AG09319 (cell line): ENCODE data around the gene TCL1B.

Source experiments
- DNase-seq: peaks from one replicate; pipeline ENCODE4 v3.0.0-alpha.2; 2010; ENCODE audit warnings: low read depth; ENCODE audit errors: extremely low read depth
- TF ChIP-seq, protein P1 (sequence below): IDR thresholded peaks from 2 replicates; pipeline ENCODE4 v1.5.1; 2011; ENCODE audit warnings: low read depth, mild to moderate bottlenecking, inconsistent platforms, low read length, moderate library complexity

TCL1B gene

DNA sequence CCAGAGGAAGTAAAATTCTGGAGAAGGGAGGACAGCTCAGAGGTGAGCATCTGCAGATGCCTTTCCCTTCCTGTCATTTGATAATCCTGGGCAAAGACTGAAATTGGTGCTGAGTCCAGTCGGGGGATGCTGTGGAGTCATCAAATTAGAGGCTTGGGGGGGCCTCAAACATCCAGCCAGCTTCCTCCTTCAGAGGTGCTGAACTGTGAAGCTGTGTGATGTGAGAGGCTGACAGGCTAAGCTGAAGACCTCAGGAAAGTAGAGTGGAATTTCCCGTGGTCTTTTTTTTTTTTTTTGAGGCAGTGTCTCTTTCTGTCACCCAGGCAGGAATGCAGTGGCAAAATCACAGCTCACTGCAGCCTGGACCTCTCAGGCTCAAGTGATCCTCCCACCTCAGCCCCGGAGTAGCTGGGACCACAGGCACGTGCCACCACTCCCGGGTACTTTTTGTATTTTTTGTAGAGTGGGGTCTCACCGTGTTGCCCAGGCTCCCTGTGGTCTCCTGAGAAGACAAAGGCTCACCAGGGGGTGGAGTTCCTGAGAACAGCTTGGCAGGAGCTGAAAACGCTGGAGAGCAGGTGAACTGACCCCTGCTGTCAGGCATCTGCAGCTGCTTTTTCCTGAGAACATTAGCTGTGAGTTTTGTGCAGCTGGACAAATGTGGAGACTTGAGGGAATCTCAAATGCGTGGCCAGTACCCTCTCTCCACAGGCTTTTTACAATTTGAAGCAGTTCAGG, 6.1 kb upstream of the TCL1B start:
- no peak for DNase-seq
- TF ChIP-seq, protein P1, sequence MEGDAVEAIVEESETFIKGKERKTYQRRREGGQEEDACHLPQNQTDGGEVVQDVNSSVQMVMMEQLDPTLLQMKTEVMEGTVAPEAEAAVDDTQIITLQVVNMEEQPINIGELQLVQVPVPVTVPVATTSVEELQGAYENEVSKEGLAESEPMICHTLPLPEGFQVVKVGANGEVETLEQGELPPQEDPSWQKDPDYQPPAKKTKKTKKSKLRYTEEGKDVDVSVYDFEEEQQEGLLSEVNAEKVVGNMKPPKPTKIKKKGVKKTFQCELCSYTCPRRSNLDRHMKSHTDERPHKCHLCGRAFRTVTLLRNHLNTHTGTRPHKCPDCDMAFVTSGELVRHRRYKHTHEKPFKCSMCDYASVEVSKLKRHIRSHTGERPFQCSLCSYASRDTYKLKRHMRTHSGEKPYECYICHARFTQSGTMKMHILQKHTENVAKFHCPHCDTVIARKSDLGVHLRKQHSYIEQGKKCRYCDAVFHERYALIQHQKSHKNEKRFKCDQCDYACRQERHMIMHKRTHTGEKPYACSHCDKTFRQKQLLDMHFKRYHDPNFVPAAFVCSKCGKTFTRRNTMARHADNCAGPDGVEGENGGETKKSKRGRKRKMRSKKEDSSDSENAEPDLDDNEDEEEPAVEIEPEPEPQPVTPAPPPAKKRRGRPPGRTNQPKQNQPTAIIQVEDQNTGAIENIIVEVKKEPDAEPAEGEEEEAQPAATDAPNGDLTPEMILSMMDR: no peak

DNA sequence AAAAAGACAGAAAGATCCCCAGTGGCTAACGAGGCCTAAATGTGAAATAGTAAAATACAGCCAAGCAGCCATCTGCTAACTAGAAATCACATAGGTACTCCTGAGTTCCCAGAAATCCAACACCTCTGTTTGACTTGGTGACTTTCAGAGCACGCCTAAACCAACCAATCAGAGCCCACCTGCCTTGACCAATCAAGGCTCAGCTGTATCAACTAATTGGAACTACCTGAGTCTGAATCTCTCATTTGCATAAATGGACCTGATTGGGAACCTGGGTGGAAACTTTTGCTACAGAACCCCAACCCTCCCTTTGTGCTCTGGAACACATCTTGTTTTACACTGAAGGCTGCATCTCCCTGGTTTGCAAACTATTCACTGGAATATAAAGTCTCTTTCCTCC, 5.1 kb upstream of the TCL1B start:
- TF ChIP-seq, protein P1: no peak
- no peak for DNase-seq

DNA sequence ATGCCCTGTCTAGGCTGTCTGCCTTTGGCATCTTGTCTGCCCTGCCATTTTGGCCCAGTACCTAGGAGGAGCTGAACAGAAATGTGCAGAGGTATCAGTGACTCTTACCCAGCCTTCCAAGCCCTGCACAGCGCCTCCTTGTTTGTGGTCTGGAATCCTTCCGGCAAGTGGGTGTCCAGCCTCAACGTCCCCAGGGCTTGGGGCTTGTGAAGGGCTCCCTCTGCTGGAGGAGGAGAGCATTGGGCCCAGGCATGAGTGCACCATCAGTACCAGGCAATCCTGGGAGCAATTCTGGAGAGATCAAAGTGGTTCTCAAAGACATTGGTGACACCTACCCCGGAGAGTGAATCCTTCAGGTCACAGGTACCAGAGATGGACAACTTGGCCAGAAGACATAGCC, 2.4 kb upstream of the TCL1B start:
- TF ChIP-seq, protein P1: peak; percentile 40
- DNase-seq: no peak

DNA sequence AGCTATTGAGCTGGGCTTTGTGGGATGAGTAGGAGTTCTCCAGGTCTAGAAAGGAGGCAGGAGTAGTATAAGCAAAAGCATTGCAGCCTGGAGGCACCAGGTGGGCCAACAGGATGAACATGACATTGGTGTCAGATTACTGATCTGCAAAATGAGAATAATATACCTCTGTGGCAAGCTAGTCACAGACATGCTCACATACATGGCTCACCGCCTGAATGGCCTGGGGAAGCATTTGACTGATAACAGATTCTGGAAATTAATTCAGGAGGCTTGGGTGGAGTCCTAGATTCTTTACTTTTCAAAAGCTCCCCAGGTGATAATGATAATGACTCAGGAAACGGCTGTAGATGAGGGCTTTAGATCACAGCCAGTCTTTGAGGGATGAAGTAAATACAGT, 709 bp downstream of the TCL1B start:
- DNase-seq: no peak
- TF ChIP-seq, protein P1: no peak

DNA sequence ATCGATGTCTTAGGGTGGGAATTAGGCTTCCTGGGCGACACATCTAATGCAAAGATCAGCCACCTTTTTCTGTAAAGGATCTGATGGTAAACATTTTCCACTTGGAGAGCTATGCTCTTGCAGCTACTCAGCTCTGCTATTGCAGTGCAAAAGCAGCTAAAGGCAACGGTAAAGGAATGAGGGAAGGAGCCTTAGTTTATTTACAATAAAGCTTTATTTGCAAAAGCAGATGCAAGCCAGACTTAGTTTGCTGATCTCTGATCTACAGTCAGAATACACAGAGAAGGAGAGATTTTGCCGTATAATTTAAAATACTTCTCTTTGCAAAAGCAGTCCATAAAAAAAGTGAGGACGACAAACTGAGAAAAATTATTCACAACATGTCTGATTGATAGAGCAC, 3.2 kb downstream of the TCL1B start:
- DNase-seq: no peak
- TF ChIP-seq, protein P1: no peak

DNA sequence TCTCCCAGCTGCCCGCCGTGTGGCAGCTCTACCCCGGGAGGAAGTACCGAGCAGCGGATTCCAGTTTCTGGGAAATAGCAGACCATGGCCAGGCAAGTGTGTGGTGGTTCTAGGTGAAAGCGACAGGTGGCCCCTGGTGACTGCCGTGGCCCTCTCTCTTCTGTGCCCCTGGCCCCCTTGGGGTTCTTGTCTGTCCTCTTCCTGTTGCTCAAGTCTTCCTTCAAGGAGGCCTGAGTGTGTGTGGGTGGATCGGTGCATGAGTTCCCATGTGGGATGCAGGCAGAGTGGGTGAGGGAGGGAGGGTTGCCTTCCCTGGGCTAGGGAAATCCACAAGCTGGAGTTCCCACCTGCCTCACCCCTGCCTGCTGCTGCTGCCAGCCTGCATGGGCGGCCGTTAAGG, 4.6 kb downstream of the TCL1B start:
- no peak for DNase-seq
- TF ChIP-seq, protein P1: no peak

DNA sequence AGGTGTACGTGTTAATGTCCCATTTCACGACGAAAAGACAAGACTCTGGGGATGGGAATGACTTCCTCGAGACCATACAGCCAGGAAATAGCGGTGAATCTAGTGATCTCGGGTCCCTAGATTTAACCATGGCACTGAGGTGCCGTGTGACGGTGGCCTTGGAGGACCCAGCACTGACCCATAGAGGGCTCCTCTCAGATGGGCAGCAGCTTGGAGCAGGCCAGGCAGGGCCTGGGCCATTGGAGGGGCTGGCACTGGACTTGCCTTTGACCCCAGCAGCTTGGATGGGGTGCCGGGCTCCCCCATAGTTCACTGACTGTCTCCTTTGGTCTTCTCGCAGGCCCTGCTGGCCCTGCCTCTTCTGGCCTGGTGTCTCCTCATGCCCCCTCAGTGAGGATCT, 5.4 kb downstream of the TCL1B start:
- TF ChIP-seq, protein P1: no peak
- DNase-seq: no peak
